ENCODE results near the gene KRTAP9-1.
"Not testable (repeated sequence)": the region's sequence is repeated elsewhere in the genome, so short reads cannot be mapped to it uniquely, and the experiment has no call there.

The KRTAP9-1 gene

DNA sequence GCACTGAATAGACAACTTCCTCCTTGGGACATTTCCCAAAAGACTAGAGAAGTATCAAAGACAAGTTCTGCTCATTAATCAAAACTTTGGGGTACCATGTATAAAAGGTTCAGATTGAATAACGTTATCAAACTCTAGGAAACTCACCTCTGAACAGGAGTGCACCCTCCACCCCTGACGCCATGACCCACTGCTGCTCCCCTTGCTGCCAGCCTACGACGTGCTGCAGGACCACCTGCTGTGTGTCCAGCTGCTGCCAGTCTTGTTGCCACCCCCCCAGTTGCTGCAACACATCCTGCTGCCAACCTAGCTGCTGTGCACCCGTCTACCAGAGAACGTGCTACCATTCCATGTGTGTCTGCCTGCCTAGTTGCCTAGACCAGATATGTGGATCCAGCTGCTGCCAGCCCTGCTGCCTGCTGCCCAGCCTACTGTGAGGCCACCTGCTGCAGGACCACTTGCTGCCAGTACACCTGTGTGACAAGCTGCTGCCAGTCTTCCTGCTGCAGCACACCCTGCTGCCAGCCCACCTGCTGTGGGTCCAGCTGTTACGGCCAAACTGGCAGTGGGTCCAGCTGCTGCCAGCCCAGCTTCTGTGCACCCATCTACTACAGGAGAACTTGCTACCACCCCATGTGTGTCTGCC, 23.0 kb downstream of the KRTAP9-1 start:
- CTCF ChIA-PET, result no interaction called here
- no peak for DNase-seq
- no peak overlapping the region for H3K4me3 Mint-ChIP-seq
- no peaks in the 10 kb centered on the region for H3K36me3 Mint-ChIP-seq
- no peaks in the 10 kb centered on the region for H3K4me1 Mint-ChIP-seq
- H3K27me3 Mint-ChIP-seq, result peaks cover 15% of the 10 kb centered on the region
- H3K9me3 Mint-ChIP-seq, result no peaks in the 10 kb centered on the region
- H3K27ac Mint-ChIP-seq, result no peak overlapping the region

DNA sequence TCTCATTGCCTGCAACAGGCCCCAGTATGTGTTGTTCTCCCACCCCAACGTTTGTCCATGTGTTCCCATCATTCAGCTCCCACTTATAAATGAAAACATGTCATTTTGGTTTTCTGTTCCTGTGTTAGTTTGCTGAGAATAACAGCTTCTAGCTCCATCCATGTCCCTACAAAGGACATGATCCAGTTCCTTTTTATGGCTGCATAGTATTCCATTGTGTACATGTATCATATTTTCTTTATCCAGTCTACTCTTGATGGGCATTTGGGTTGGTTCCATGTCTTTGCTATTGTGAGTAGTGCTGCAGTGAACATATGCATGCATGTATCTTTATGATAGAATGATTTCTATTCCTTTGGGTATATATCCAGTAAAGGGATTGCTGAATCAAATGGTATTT, 26.0 kb downstream of the KRTAP9-1 start:
- no peaks in the 10 kb centered on the region for H3K4me1 Mint-ChIP-seq

DNA sequence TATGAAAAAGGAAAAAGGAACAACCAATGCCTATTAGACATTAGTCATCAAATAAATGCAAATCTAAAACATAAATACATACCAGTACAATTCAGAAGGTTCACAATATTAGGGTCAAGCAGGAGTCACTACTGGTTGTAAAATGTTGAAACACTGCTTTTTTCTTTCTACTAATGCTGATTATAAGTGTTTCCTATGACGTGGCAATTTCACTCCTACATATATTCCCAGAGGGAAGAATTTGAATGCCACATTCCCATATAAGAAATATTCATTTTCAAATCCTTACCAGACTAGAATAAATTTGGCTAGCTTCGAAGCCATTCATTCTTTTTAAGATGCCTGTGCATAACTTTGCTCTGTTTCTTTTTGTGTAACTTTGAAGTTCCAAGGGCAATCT, 34.1 kb downstream of the KRTAP9-1 start:
- Mint-ChIP-seq H3K9me3 (peaks cover 2% of the 10 kb centered on the region), H3K4me3 (no peak overlapping the region), H3K4me1 (no peaks in the 10 kb centered on the region), H3K27me3 (peaks cover 4% of the 10 kb centered on the region), H3K36me3 (no peaks in the 10 kb centered on the region), H3K27ac (no peak overlapping the region)
- DNase-seq, result no peak
- CTCF ChIA-PET, result no interaction called here

More for the DNA sequence above, 26.0 kb downstream of the KRTAP9-1 start:
- Mint-ChIP-seq H3K27me3 (peaks cover 11% of the 10 kb centered on the region), H3K27ac (no peak overlapping the region), H3K9me3 (peaks cover 2% of the 10 kb centered on the region), H3K36me3 (no peaks in the 10 kb centered on the region), H3K4me3 (no peak overlapping the region)
- CTCF ChIA-PET, result no interaction called here
- no peak for DNase-seq

DNA sequence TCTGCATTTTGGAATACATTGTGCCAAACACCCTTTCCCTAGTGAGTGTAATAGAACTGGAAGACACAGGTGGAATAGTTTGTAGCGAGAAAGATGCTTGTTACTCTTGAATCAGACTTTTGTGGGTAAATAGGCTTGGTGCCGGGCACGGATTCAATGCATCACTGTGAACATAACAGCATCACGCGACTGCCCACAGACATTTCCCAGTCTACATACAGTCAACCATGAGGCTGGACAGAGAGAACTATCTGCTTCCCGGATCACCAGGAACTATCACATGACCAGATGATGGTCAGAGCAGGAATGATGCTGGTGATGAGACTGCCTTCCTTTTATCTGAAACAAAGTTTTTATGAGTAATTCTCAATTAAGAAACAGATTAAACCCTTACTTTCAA, 36.4 kb downstream of the KRTAP9-1 start:
- no peak for DNase-seq
- H3K27me3 Mint-ChIP-seq, result peaks cover 5% of the 10 kb centered on the region
- CTCF ChIA-PET, result no interaction called here
- no peak overlapping the region for H3K27ac Mint-ChIP-seq
- no peak overlapping the region for H3K4me3 Mint-ChIP-seq
- H3K9me3 Mint-ChIP-seq, result no peaks in the 10 kb centered on the region
- no peaks in the 10 kb centered on the region for H3K4me1 Mint-ChIP-seq
- H3K36me3 Mint-ChIP-seq, result no peaks in the 10 kb centered on the region

DNA sequence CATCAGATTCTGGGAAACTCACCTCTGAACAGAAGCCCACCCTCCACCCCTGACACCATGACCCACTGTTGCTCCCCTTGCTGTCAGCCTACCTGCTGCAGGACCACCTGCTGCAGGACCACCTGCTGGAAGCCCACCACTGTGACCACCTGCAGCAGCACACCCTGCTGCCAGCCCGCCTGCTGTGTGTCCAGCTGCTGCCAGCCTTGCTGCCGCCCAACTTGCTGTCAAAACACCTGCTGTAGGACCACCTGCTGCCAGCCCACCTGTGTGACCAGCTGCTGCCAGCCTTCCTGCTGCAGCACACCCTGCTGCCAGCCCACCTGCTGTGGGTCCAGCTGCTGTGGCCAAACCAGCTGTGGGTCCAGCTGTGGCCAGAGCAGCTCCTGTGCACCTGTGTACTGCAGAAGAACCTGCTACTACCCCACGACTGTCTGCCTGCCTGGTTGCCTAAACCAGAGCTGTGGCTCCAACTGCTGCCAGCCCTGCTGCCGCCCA, 37.0 kb downstream of the KRTAP9-1 start, which contains the start of gene KRTAP9-2:
Gene KRTAP9-2, plus strand, starts transcription at position 51 of the 498 bp plus-strand sequence. Its CDS starts 7 bp downstream, at position 58.
- H3K4me1 Mint-ChIP-seq, H3K27ac Mint-ChIP-seq, H3K9me3 Mint-ChIP-seq, H3K4me3 Mint-ChIP-seq, H3K27me3 Mint-ChIP-seq, CTCF ChIA-PET, DNase-seq, H3K36me3 Mint-ChIP-seq: not testable (repeated sequence)

DNA sequence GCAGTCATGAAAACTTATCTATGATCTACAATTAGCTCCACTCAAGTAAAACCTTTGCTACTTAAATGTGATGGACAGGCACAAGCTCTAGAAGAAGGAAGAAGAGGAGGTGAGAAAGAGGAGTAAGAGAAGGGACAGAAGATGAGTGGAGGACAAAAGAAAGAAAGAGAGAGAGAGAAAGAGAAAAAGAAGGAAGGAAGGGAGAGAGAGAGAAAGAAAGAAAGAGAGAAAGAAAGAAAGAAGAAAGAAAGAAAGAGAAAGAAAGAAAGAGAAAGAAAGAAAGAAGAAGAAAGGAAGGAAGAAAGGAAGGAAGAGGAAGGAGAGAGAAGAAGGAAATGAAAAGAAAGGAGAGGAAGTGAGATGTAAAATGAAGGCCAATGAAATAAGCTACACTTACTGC, 40.4 kb downstream of the KRTAP9-1 start:
- CTCF ChIA-PET, result no interaction called here
- no peaks in the 10 kb centered on the region for H3K4me1 Mint-ChIP-seq

DNA sequence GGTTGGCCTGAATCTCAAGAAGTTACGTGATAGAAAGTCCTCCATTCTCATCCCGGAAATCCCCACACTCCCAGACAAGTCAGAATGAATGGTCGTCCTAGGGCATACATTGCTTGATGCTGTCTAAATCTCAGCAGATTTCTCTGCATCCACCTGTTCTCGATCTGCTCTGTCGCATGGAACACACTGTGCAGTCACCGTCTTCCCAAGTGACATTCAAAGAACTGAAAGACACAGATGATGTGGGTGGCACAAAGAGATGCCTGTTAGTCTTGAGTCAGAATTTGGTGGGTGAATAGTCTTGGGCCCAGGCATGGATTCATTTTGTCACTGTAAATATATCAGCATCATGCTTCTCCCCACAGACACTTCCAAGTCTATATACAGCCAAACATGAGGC, 42.0 kb downstream of the KRTAP9-1 start:
- no peaks in the 10 kb centered on the region for H3K9me3 Mint-ChIP-seq
- no peaks in the 10 kb centered on the region for H3K36me3 Mint-ChIP-seq
- H3K4me3 Mint-ChIP-seq, result no peak overlapping the region
- CTCF ChIA-PET, result no interaction called here
- peaks cover 23% of the 10 kb centered on the region for H3K27me3 Mint-ChIP-seq
- DNase-seq, result no peak
- H3K27ac Mint-ChIP-seq, result no peak overlapping the region
- no peaks in the 10 kb centered on the region for H3K4me1 Mint-ChIP-seq

More for the DNA sequence above, 40.4 kb downstream of the KRTAP9-1 start:
- no peak for DNase-seq
- no peak overlapping the region for H3K4me3 Mint-ChIP-seq
- H3K27ac Mint-ChIP-seq, result no peak overlapping the region
- no peaks in the 10 kb centered on the region for H3K36me3 Mint-ChIP-seq
- peaks cover 16% of the 10 kb centered on the region for H3K27me3 Mint-ChIP-seq
- H3K9me3 Mint-ChIP-seq, result no peaks in the 10 kb centered on the region

DNA sequence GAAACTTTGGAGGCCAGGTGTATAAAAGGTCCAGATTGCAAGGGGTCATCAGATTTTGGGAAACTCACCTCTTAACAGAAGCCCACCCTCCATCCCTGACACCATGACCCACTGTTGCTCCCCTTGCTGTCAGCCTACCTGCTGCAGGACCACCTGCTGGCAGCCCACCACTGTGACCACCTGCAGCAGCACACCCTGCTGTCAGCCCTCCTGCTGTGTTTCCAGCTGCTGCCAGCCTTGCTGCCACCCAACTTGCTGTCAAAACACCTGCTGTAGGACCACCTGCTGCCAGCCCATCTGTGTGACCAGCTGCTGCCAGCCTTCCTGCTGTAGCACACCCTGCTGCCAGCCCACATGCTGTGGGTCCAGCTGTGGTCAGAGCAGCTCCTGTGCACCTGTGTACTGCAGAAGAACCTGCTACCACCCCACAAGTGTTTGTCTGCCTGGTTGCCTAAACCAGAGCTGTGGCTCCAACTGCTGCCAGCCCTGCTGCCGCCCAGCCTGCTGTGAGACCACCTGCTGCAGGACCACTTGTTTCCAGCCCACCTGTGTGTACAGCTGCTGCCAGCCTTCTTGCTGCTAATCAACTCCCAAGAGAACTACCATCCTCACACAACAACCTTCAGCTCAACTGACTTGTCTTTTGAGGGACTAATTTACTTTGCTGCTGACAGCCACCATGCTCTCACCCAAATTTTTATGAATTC, 42.9 kb downstream of the KRTAP9-1 start, which contains the start of gene KRTAP9-3:
Gene KRTAP9-3, plus strand, starts transcription at position 51 of the 707 bp plus-strand sequence. Its CDS starts 53 bp downstream, at position 104.
- not testable (repeated sequence) for H3K36me3 Mint-ChIP-seq, H3K4me3 Mint-ChIP-seq, DNase-seq

DNA sequence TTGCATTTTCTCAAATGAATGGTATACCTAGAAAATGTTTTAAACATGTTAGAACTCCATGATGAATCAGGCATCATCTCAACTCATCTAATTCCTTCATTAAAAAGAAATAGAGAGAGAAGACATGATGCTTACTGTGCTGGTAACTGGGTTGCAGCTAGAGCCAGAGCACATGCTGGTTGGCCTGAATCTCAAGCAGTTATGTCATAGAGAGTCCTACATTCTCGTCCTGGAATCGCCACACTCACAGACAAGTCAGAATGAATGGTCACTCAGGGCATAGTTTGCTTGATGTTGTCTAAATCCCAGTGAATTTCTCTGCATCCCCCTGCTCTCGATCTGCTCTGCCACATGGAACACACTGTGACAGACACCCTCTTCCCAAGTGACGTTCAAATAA, 47.4 kb downstream of the KRTAP9-1 start:
- H3K36me3 Mint-ChIP-seq, DNase-seq, H3K4me3 Mint-ChIP-seq, H3K4me1 Mint-ChIP-seq, H3K27ac Mint-ChIP-seq, CTCF ChIA-PET, H3K9me3 Mint-ChIP-seq: not testable (repeated sequence)
- peaks cover 28% of the 10 kb centered on the region for H3K27me3 Mint-ChIP-seq

More for the DNA sequence above, 42.9 kb downstream of the KRTAP9-1 start, which contains the start of gene KRTAP9-3:
- H3K9me3 Mint-ChIP-seq, H3K4me1 Mint-ChIP-seq, H3K27ac Mint-ChIP-seq, CTCF ChIA-PET: not testable (repeated sequence)
- peaks cover 23% of the 10 kb centered on the region for H3K27me3 Mint-ChIP-seq

DNA sequence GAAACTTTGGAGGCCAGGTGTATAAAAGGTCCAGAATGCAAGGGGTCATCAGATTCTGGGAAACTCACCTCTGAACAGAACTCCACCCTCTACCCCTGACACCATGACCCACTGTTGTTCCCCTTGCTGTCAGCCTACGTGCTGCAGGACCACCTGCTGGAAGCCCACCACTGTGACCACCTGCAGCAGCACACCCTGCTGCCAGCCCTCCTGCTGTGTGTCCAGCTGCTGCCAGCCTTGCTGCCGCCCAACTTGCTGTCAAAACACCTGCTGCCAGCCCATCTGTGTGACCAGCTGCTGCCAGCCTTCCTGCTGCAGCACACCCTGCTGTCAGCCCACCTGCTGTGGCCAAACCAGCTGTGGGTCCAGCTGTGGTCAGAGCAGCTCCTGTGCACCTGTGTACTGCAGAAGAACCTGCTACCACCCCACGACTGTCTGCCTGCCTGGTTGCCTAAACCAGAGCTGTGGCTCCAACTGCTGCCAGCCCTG, 48.3 kb downstream of the KRTAP9-1 start, which contains the start of gene KRTAP9-8:
Gene KRTAP9-8, plus strand, starts transcription at position 51 of the 489 bp plus-strand sequence. Its CDS starts 53 bp downstream, at position 104.
- H3K36me3 Mint-ChIP-seq, H3K27ac Mint-ChIP-seq, H3K4me3 Mint-ChIP-seq, CTCF ChIA-PET, DNase-seq, H3K9me3 Mint-ChIP-seq, H3K4me1 Mint-ChIP-seq: not testable (repeated sequence)
- H3K27me3 Mint-ChIP-seq, result peaks cover 24% of the 10 kb centered on the region
